Measurements from ENCODE around the gene TAF8.

Gene TAF8

DNA sequence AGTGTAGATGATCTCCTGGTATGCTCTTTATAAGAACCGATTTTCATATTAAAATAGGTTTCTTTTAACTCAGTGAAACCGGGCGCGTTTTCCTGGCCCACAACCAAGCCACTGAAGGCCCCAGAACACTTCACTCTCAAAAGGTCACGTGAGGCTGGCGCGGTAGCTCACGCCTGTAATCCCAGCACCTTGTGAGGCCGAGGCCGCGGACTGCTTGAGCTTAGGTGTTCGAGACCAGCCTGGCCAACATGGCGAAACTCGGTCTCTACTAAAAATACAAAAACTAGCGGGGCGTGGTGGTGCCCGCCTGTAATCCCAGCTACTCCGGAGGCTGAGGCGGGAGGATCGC lies 402 bp upstream of the TAF8 start:
- Histone ChIP-seq H4K20me1 (ENCODE audit: insufficient read depth, low read length) (no peaks in the 10 kb centered on the region), H3K9ac (ENCODE audit: low read length) (peak overlapping the region; percentile 56), H3K4me3 (ENCODE audit: low read depth, low read length, poor library complexity, severe bottlenecking) (peak overlapping the region; percentile 82), H3K9me2 (ENCODE audit: low read depth, low read length) (no peaks in the 10 kb centered on the region), H3K4me2 (ENCODE audit: low read length) (peak overlapping the region; percentile 91), H3K36me3 (ENCODE audit: insufficient read depth, low read length) (peaks cover 24% of the 10 kb centered on the region), H3K27ac (ENCODE audit: low read depth, low read length, poor library complexity, severe bottlenecking) (peak overlapping the region; percentile 77), H3K9me3 (ENCODE audit: low read length) (no peaks in the 10 kb centered on the region), H3K79me2 (ENCODE audit: insufficient read depth, low read length) (no peaks in the 10 kb centered on the region), H3K27me3 (ENCODE audit: insufficient read depth, low read length) (0 out of 2 replicates have a peak, but pooled peaks cover 4% of the 10 kb centered on the region), H2AFZ (ENCODE audit: low read length) (0 out of 2 replicates have a peak overlapping the region, but pooled peaks have one; percentile 12), H3F3A (ENCODE audit: insufficient read depth, low read length) (0 out of 2 replicates have a peak, but pooled peaks cover 7% of the 10 kb centered on the region), H3K4me1 (ENCODE audit: insufficient read depth, low read length, severe bottlenecking) (peaks cover 57% of the 10 kb centered on the region)
- TF ChIP-seq CTCF (IDR thresholded peaks at IDR 0.05; ENCODE audit: low read length) (no peak), EZH2 (IDR thresholded peaks at IDR 0.05; ENCODE audit: borderline replicate concordance, low read length) (no peak)

- H3K36me3 ChIP-seq (ENCODE audit: insufficient read depth, low read length): peaks cover 37% of the 10 kb centered on the region
- H3K27me3 ChIP-seq (ENCODE audit: insufficient read depth, low read length): 0 out of 2 replicates have a peak, but pooled peaks cover 4% of the 10 kb centered on the region
- H3K27ac ChIP-seq (ENCODE audit: low read depth, low read length, poor library complexity, severe bottlenecking): peak overlapping the region; percentile 74
- no peaks in the 10 kb centered on the region for H3K9me2 ChIP-seq (ENCODE audit: low read depth, low read length)
- TF ChIP-seq CTCF (IDR thresholded peaks at IDR 0.05; ENCODE audit: low read length) (no peak), EZH2 (IDR thresholded peaks at IDR 0.05; ENCODE audit: borderline replicate concordance, low read length) (no peak)
- H3K4me3 ChIP-seq (ENCODE audit: low read depth, low read length, poor library complexity, severe bottlenecking): peak overlapping the region; percentile 82
- H3K4me1 ChIP-seq (ENCODE audit: insufficient read depth, low read length, severe bottlenecking): peaks cover 44% of the 10 kb centered on the region
- H3F3A ChIP-seq (ENCODE audit: insufficient read depth, low read length): 0 out of 2 replicates have a peak, but pooled peaks cover 7% of the 10 kb centered on the region
- no peaks in the 10 kb centered on the region for H3K9me3 ChIP-seq (ENCODE audit: low read length)
- H2AFZ ChIP-seq (ENCODE audit: low read length): no peak overlapping the region
- no peaks in the 10 kb centered on the region for H3K79me2 ChIP-seq (ENCODE audit: insufficient read depth, low read length)
- peak overlapping the region; percentile 91 for H3K4me2 ChIP-seq (ENCODE audit: low read length)
- H3K9ac ChIP-seq (ENCODE audit: low read length): peak overlapping the region; percentile 72
- no peaks in the 10 kb centered on the region for H4K20me1 ChIP-seq (ENCODE audit: insufficient read depth, low read length)
These were observed 937 bp downstream of the TAF8 start for GRCh38 chr6:42051268-42051653.

DNA sequence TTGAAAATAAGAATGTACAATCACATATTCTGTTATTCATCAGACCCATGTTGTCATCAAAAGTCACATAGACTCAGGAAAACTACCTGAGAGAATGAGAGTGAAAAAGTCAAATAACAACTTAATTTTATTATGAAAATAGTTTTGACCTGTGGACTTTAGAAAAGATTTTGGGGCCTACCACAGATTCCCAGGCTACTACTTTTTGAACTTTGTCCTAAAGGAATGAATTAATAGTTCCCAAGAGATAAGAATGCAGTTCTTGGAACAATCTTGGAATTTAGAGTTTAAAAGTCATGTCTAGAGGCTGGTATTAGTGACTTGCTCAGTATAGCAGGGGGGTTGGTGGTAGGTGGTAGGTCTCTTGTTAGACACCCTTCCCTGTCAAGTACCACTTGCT lies 3.3 kb downstream of the TAF8 start:
- H3K79me2 ChIP-seq (ENCODE audit: insufficient read depth, low read length): no peaks in the 10 kb centered on the region
- H3K9me3 ChIP-seq (ENCODE audit: low read length): no peaks in the 10 kb centered on the region
- H3K4me1 ChIP-seq (ENCODE audit: insufficient read depth, low read length, severe bottlenecking): peaks cover 28% of the 10 kb centered on the region
- no peaks in the 10 kb centered on the region for H3K9me2 ChIP-seq (ENCODE audit: low read depth, low read length)
- no peak for TF ChIP-seq CTCF (IDR thresholded peaks at IDR 0.05; ENCODE audit: low read length)
- H3K36me3 ChIP-seq (ENCODE audit: insufficient read depth, low read length): peaks cover 59% of the 10 kb centered on the region
- H4K20me1 ChIP-seq (ENCODE audit: insufficient read depth, low read length): no peaks in the 10 kb centered on the region
- H2AFZ ChIP-seq (ENCODE audit: low read length): no peak overlapping the region
- no peak overlapping the region for H3K4me2 ChIP-seq (ENCODE audit: low read length)
- no peak overlapping the region for H3K9ac ChIP-seq (ENCODE audit: low read length)
- no peak overlapping the region for H3K4me3 ChIP-seq (ENCODE audit: low read depth, low read length, poor library complexity, severe bottlenecking)
- H3K27ac ChIP-seq (ENCODE audit: low read depth, low read length, poor library complexity, severe bottlenecking): no peak overlapping the region
- no peaks in the 10 kb centered on the region for H3F3A ChIP-seq (ENCODE audit: insufficient read depth, low read length)
- no peaks in the 10 kb centered on the region for H3K27me3 ChIP-seq (ENCODE audit: insufficient read depth, low read length)

Measured in OCI-LY1 (cell line).